ENCODE measurements around the gene DCP1B.

DCP1B gene

GRCh38 chr12:2034633-2035430 is 30.6 kb upstream of the DCP1B start:
- H3K27ac ChIP-seq (ENCODE audit: low read length): no peak overlapping the region
- H3K4me3 ChIP-seq (ENCODE audit: low read length): peak overlapping the region; percentile 84
- peaks cover 82% of the 10 kb centered on the region for H3K27me3 ChIP-seq (ENCODE audit: low read depth, low read length)
- H3K36me3 ChIP-seq (replicated peaks; ENCODE audit: low read depth, low read length): no peaks in the 10 kb centered on the region
- peaks cover 10% of the 10 kb centered on the region for H3K4me1 ChIP-seq (ENCODE audit: low read length)
- H3K9ac ChIP-seq (ENCODE audit: low read length): peak overlapping the region; percentile 61
- H2AFZ ChIP-seq (ENCODE audit: low read depth, low read length): peak overlapping the region; percentile 99
- no peaks in the 10 kb centered on the region for H3K79me2 ChIP-seq (ENCODE audit: low read length)
- H3K4me2 ChIP-seq (ENCODE audit: low read length): peak overlapping the region; percentile 100
- no peaks in the 10 kb centered on the region for H4K20me1 ChIP-seq (ENCODE audit: insufficient read depth, low read length)
- no peaks in the 10 kb centered on the region for H3K9me3 ChIP-seq (ENCODE audit: insufficient read depth, low read length)
- TF ChIP-seq EZH2phosphoT487 (IDR thresholded peaks at IDR 0.05; ENCODE audit: low read depth) (no peak), CTCF (IDR thresholded peaks at IDR 0.05; ENCODE audit: low read depth, low read length) (peak; percentile 78)

- Histone ChIP-seq H3K79me2 (ENCODE audit: low read length) (no peaks in the 10 kb centered on the region), H3K27ac (ENCODE audit: low read length) (no peak overlapping the region), H3K27me3 (ENCODE audit: low read depth, low read length) (peaks cover 75% of the 10 kb centered on the region), H4K20me1 (ENCODE audit: insufficient read depth, low read length) (no peaks in the 10 kb centered on the region), H3K9ac (ENCODE audit: low read length) (no peak overlapping the region), H3K9me3 (ENCODE audit: insufficient read depth, low read length) (no peaks in the 10 kb centered on the region), H3K36me3 (replicated peaks; ENCODE audit: low read depth, low read length) (no peaks in the 10 kb centered on the region), H2AFZ (ENCODE audit: low read depth, low read length) (no peak overlapping the region), H3K4me1 (ENCODE audit: low read length) (peaks cover 10% of the 10 kb centered on the region), H3K4me2 (ENCODE audit: low read length) (no peak overlapping the region), H3K4me3 (ENCODE audit: low read length) (no peak overlapping the region)
- TF ChIP-seq EZH2phosphoT487 (IDR thresholded peaks at IDR 0.05; ENCODE audit: low read depth): no peak
- no peak for TF ChIP-seq CTCF (IDR thresholded peaks at IDR 0.05; ENCODE audit: low read depth, low read length)
Observed at GRCh38 chr12:2032506-2032905, 28.2 kb upstream of the DCP1B start.

- H3K9me3 ChIP-seq (ENCODE audit: insufficient read depth, low read length): no peaks in the 10 kb centered on the region
- peaks cover 73% of the 10 kb centered on the region for H3K27me3 ChIP-seq (ENCODE audit: low read depth, low read length)
- no peaks in the 10 kb centered on the region for H3K36me3 ChIP-seq (replicated peaks; ENCODE audit: low read depth, low read length)
- no peak overlapping the region for H3K4me2 ChIP-seq (ENCODE audit: low read length)
- H4K20me1 ChIP-seq (ENCODE audit: insufficient read depth, low read length): no peaks in the 10 kb centered on the region
- H3K27ac ChIP-seq (ENCODE audit: low read length): no peak overlapping the region
- no peak overlapping the region for H2AFZ ChIP-seq (ENCODE audit: low read depth, low read length)
- H3K4me1 ChIP-seq (ENCODE audit: low read length): peaks cover 5% of the 10 kb centered on the region
- H3K9ac ChIP-seq (ENCODE audit: low read length): no peak overlapping the region
- H3K79me2 ChIP-seq (ENCODE audit: low read length): no peaks in the 10 kb centered on the region
- no peak overlapping the region for H3K4me3 ChIP-seq (ENCODE audit: low read length)
- TF ChIP-seq EZH2phosphoT487 (IDR thresholded peaks at IDR 0.05; ENCODE audit: low read depth): no peak
- no peak for TF ChIP-seq CTCF (IDR thresholded peaks at IDR 0.05; ENCODE audit: low read depth, low read length)
Observed at GRCh38 chr12:2029851-2030250, 25.6 kb upstream of the DCP1B start.

GRCh38 chr12:2027351-2027750 is 23.1 kb upstream of the DCP1B start:
- H3K36me3 ChIP-seq (replicated peaks; ENCODE audit: low read depth, low read length): no peaks in the 10 kb centered on the region
- no peaks in the 10 kb centered on the region for H3K4me1 ChIP-seq (ENCODE audit: low read length)
- no peaks in the 10 kb centered on the region for H3K79me2 ChIP-seq (ENCODE audit: low read length)
- H4K20me1 ChIP-seq (ENCODE audit: insufficient read depth, low read length): no peaks in the 10 kb centered on the region
- no peak overlapping the region for H2AFZ ChIP-seq (ENCODE audit: low read depth, low read length)
- no peak overlapping the region for H3K27ac ChIP-seq (ENCODE audit: low read length)
- TF ChIP-seq EZH2phosphoT487 (IDR thresholded peaks at IDR 0.05; ENCODE audit: low read depth) (no peak), CTCF (IDR thresholded peaks at IDR 0.05; ENCODE audit: low read depth, low read length) (no peak)
- peaks cover 60% of the 10 kb centered on the region for H3K27me3 ChIP-seq (ENCODE audit: low read depth, low read length)
- H3K4me2 ChIP-seq (ENCODE audit: low read length): no peak overlapping the region
- no peaks in the 10 kb centered on the region for H3K9me3 ChIP-seq (ENCODE audit: insufficient read depth, low read length)
- no peak overlapping the region for H3K4me3 ChIP-seq (ENCODE audit: low read length)
- H3K9ac ChIP-seq (ENCODE audit: low read length): no peak overlapping the region
